Measurements from ENCODE around the gene EYS. TPM values are rescaled to one million over a fixed set of nuclear protein-coding genes. Genes with fewer than 3 reads are reported as not detected.

EYS gene
- total and polyA plus RNA-seq, 2 of the 8 experiments (the other 6 are each of a cell fraction or from before 2014, with no cell fraction given): 0.05 to 0.13 TPM

GRCh38 chr6:64325093-64325492, 1381.9 kb downstream of the EYS start:
- H2BK20ac ChIP-seq (ENCODE audit: low read length): no peak overlapping the region
- no peaks in the 10 kb centered on the region for H3K4me1 ChIP-seq (replicated peaks in 1 of 4; ENCODE audit: control insufficient read depth in 3 of 4, insufficient read depth in 4 of 4, low read length in 3 of 4)
- H3K4me3 ChIP-seq (ENCODE audit: extremely low read depth in 1 of 4, insufficient read depth in 2 of 4, low read depth in 3 of 4, low read length in 4 of 4): no peak overlapping the region
- DNase-seq (ENCODE audit: low read depth in 1 of 2, low spot score in 2 of 2) (no peak), FAIRE-seq (no peak)
- H4K5ac ChIP-seq (ENCODE audit: insufficient read length, low read depth, low read length): no peak overlapping the region
- no peaks in the 10 kb centered on the region for H4K20me1 ChIP-seq (replicated peaks in 1 of 2; ENCODE audit: control insufficient read depth in 1 of 2, insufficient read depth in 2 of 2, low read length in 2 of 2)
- no peak overlapping the region for H3K9ac ChIP-seq (replicated peaks in 1 of 4; ENCODE audit: extremely low read depth in 1 of 4, low read depth in 3 of 4, low read length in 3 of 4)
- no peak overlapping the region for H2BK12ac ChIP-seq (ENCODE audit: low read depth, low read length)
- H3K79me2 ChIP-seq (ENCODE audit: control insufficient read depth in 1 of 2, insufficient read depth in 2 of 2, low read length in 2 of 2): no peaks in the 10 kb centered on the region
- H3K4ac ChIP-seq (replicated peaks; ENCODE audit: insufficient read length, low read depth, low read length): no peak overlapping the region
- no peaks in the 10 kb centered on the region for H3K79me1 ChIP-seq (ENCODE audit: low read depth, low read length)
- H3K23me2 ChIP-seq (ENCODE audit: low read depth, low read length): no peaks in the 10 kb centered on the region
- no peak overlapping the region for H3K4me2 ChIP-seq (ENCODE audit: insufficient read depth in 1 of 2, low read depth in 2 of 2, low read length in 2 of 2)
- no peak overlapping the region for H3K14ac ChIP-seq (ENCODE audit: insufficient read length)
- ChIA-PET POLR2A (ENCODE audit: partially characterized antibody) (no interaction called here), CTCF (ENCODE audit: partially characterized antibody) (no interaction called here)
- no peaks in the 10 kb centered on the region for H3K36me3 ChIP-seq (ENCODE audit: control insufficient read depth in 2 of 4, insufficient read depth in 4 of 4, low read length in 3 of 4)
- no peak overlapping the region for H2BK15ac ChIP-seq (ENCODE audit: low read length)
- peaks cover 8 to 11% of the 10 kb centered on the region in 2 experiments; a peak in 3 of 4 replicates for H3K9me3 ChIP-seq (ENCODE audit: insufficient read depth in 2 of 2, low read depth in 1 of 2, low read length in 1 of 2)
- no peak overlapping the region for H2BK120ac ChIP-seq (replicated peaks; ENCODE audit: low read depth, low read length)
- no peak overlapping the region for H4K8ac ChIP-seq (ENCODE audit: extremely low read depth, insufficient read depth, low read length)
- no peak overlapping the region for H4K91ac ChIP-seq (replicated peaks; ENCODE audit: insufficient read length, low read length)
- 89% methylated on average over 2 of the region's 2 CpGs; no CpG with 5 or more reads in 1 of the 2 experiments for WGBS, 2 experiments (ENCODE audit: extremely low coverage in 1 of 2, insufficient coverage in 1 of 2, insufficient read length in 1 of 2, insufficient replicate concordance in 2 of 2, low coverage in 1 of 2, low lambda C conversion rate in 2 of 2, missing lambda C conversion rate in 1 of 2)
- no peak overlapping the region for H2AK5ac ChIP-seq (ENCODE audit: low read depth, low read length)
- no peak overlapping the region for H2BK5ac ChIP-seq (ENCODE audit: low read depth, low read length)
- no peak overlapping the region for H3K56ac ChIP-seq (replicated peaks; ENCODE audit: insufficient read length, low read depth, low read length)
- H3K23ac ChIP-seq (ENCODE audit: insufficient read length): no peak overlapping the region
- H2AFZ ChIP-seq (ENCODE audit: low read length): no peak overlapping the region
- H3K18ac ChIP-seq (ENCODE audit: extremely low read depth, low read length): no peak overlapping the region
- no peak overlapping the region for H3K27ac ChIP-seq (ENCODE audit: low read depth, low read length)
- H3K27me3 ChIP-seq (replicated peaks in 1 of 4; ENCODE audit: control insufficient read depth in 3 of 4, extremely low read depth in 1 of 4, insufficient read depth in 3 of 4, low read length in 3 of 4): no peaks in the 10 kb centered on the region
- TF ChIP-seq USF2 (IDR thresholded peaks at IDR 0.05; ENCODE audit: low read length) (no peak), SIX5 (IDR thresholded peaks at IDR 0.05; ENCODE audit: low read depth, low read length) (no peak), SRF (IDR thresholded peaks at IDR 0.05; ENCODE audit: low read depth, low read length) (no peak), CTCF (IDR thresholded peaks at IDR 0.05; ENCODE audit: control extremely low read depth in 1 of 3, insufficient read depth in 1 of 3, low read depth in 1 of 3, low read length in 3 of 3) (no peak), HDAC6 (IDR thresholded peaks at IDR 0.05; ENCODE audit: low read depth, low read length) (no peak), HDAC2 (IDR thresholded peaks at IDR 0.05; ENCODE audit: borderline replicate concordance in 1 of 2, low read depth in 2 of 2, low read length in 2 of 2) (no peak), CBX5 (IDR thresholded peaks at IDR 0.05; ENCODE audit: low read depth, low read length) (no peak), PHF8 (conservative IDR thresholded peaks at IDR 0.05; ENCODE audit: low read depth, low read length) (no peak), CEBPB (IDR thresholded peaks at IDR 0.05; ENCODE audit: low read depth, low read length) (no peak), KDM5A (IDR thresholded peaks at IDR 0.05; ENCODE audit: low read length) (no peak)

Data from H1 (cell line).